Measurements from ENCODE around the gene SLC16A4.

The SLC16A4 gene

GRCh38 chr1:110347182-110347893, 43.5 kb downstream of the SLC16A4 start:
- no peak for DNase-seq (ENCODE audit: low read depth)
- no peak overlapping the region for H3K4me3 ChIP-seq (ENCODE audit: control insufficient read depth, low read depth, low read length)
- no peak for TF ChIP-seq CTCF (IDR thresholded peaks at IDR 0.05; ENCODE audit: control insufficient read depth, insufficient read depth, low read depth, low read length, missing control alignments)

GRCh38 chr1:110346690-110347089, 44.1 kb downstream of the SLC16A4 start:
- no peak for DNase-seq (ENCODE audit: low read depth)
- TF ChIP-seq CTCF (IDR thresholded peaks at IDR 0.05; ENCODE audit: control insufficient read depth, insufficient read depth, low read depth, low read length, missing control alignments): no peak
- H3K4me3 ChIP-seq (ENCODE audit: control insufficient read depth, low read depth, low read length): no peak overlapping the region

DNA sequence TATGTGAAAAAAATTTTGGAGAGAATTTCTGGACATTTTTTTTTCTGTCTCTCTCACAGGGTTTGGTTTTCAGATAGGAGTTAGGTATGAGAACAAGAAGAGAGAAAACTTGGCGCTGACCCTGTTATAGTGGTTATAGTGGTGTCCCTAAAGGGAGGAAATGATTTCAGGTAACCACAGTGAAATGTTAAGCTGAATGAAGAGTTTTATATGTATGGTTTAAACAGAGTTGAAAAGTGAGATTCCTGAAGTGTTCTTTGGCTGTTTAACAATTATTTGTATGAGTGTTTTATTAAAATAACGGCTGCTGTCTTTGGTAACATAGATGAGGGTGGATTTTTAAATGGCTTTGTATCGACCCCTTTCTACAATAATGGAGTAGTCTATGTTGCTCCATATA, 45.3 kb downstream of the SLC16A4 start:
- H3K4me3 ChIP-seq (ENCODE audit: control insufficient read depth, low read depth, low read length): no peak overlapping the region
- no peak for TF ChIP-seq CTCF (IDR thresholded peaks at IDR 0.05; ENCODE audit: control insufficient read depth, insufficient read depth, low read depth, low read length, missing control alignments)
- DNase-seq (ENCODE audit: low read depth): no peak

DNA sequence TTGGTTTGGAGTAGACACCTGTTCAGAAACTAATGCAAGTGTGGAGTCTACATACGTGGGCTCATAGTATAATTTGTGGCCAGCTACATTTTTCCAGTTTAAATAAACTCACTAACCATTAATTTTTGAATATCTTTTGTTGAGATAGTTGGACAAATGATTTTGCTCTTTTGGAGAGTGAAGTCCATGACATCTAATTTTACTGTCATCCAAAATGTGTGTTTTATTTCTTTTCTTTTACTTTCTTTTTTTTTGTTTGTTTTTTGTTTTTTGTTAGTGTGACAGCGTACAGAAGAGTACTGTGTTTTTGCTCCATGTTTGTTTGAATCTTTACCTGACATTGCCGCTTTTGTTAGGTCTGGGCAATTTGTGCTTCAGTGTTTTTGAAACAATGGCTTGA, 46.7 kb downstream of the SLC16A4 start:
- no peak for DNase-seq (ENCODE audit: low read depth)
- TF ChIP-seq CTCF (IDR thresholded peaks at IDR 0.05; ENCODE audit: control insufficient read depth, insufficient read depth, low read depth, low read length, missing control alignments): no peak
- H3K4me3 ChIP-seq (ENCODE audit: control insufficient read depth, low read depth, low read length): no peak overlapping the region

- no peak for TF ChIP-seq CTCF (IDR thresholded peaks at IDR 0.05; ENCODE audit: control insufficient read depth, insufficient read depth, low read depth, low read length, missing control alignments)
- H3K4me3 ChIP-seq (ENCODE audit: control insufficient read depth, low read depth, low read length): no peak overlapping the region
Measured at GRCh38 chr1:110343249-110343648, 47.6 kb downstream of the SLC16A4 start.

GRCh38 chr1:110341872-110342331, 48.9 kb downstream of the SLC16A4 start:
- DNase-seq (ENCODE audit: low read depth): no peak
- no peak for TF ChIP-seq CTCF (IDR thresholded peaks at IDR 0.05; ENCODE audit: control insufficient read depth, insufficient read depth, low read depth, low read length, missing control alignments)
- no peak overlapping the region for H3K4me3 ChIP-seq (ENCODE audit: control insufficient read depth, low read depth, low read length)

More at GRCh38 chr1:110343249-110343648, 47.6 kb downstream of the SLC16A4 start:
- no peak for DNase-seq (ENCODE audit: low read depth)
